Tongue (tissue), 2 donors: ENCODE measurements around the gene PLEKHA4. TPM values are rescaled to one million over a fixed set of nuclear protein-coding genes. Genes with fewer than 3 reads are reported as not detected.
"Not testable (repeated sequence)": the region's sequence is repeated elsewhere in the genome, so short reads cannot be mapped to it uniquely, and the experiment has no call there.

Experiments used
- DNase-seq: peaks from one replicate; pipeline ENCODE4 v3.0.0-alpha.2; 2015
- total RNA-seq: library from RNA; depleted of rRNA; stranded (reverse); fragments of >200 nt; gene quantifications from one replicate; pipeline ENCODE4 v1.2.3, GENCODE V29; 2014

The PLEKHA4 gene
- total RNA-seq, 1 donor from 2014 or later = 18.1 TPM

- DNase-seq = no peak
Measured at GRCh38 chr19:48862827-48863226, 5.6 kb downstream of the PLEKHA4 start.

DNA sequence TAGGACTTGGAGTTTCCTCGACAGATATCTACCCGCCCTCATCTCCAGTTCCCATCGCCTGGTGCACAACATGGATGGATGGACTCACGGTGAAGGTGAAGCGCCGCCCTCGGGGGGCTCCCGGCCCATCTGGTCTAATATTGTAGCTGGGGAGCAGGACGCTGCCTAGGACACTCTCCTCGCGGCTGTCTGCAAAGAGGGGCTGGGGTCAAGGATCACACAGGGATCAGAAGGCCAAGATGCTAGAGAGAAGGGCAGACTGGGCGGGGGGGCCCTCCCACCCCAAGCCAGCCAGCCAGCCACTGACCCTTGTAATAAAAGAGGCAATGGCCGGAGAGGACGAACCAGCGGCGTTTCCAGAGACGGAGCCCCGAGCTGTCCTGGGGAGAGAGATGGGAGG is 7.1 kb downstream of the PLEKHA4 start:
- DNase-seq = no peak

DNA sequence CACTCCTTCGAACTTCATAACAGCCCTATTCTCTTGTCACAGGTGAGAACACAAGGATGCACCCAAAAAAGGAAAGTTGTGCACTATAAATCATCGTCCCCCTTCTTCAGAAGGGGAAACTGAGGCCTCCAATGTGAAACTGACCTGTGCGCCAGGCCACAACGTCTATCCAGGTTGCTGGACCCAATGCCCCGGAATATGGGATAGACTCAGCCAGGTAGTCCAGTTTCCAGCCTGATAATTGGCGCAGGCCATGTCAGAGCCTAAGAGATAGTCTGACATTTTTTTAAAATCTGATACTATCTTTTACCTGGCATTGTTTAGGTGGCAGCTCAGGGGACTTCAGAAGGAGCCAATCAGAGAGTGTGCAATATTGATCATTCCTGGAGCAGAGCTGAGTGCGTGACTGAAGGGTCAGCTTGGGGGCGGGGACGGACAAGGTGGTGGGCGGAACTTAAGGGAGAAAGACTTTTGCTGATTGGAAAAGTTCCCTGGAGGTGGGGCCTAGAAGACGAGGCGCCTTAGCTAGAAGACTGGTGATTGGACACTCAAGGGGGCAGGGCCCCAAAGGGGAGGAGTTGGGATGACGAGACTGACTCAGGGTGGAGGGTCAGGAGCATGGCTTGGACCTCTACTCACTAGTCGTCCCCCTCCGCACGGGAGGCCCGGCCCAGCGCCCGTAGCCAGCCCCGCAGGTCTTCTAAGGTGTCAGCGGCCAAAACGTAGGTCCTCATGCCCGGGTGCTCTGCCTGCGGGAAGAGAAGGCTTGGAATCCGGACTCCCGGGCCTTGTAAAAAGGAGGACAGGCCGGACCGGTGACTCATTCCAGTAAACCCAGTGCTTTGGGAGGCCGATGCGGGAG is 8.5 kb downstream of the PLEKHA4 start:
- no peak for DNase-seq

GRCh38 chr19:48858984-48859710 is 9.3 kb downstream of the PLEKHA4 start:
- no peak for DNase-seq

DNA sequence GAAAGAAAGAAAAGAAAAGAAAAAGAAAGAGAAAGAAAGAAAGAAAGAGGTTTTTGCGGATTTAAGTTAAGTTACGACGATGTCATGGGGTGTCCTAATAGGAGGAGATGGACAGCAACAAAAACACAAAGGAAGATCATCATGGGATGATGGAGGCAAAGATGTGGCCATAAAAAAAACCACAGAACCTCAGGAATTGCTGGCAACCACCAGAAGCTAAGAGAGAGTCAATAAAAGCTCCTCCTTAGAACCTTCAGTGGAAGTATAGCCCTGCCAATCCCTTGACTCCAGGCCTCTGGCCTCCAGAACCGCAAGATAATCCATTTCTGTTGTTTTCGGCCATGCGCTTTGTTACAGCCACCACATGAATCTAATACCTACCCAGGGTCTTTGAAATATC is 11.5 kb downstream of the PLEKHA4 start:
- DNase-seq = no peak

GRCh38 chr19:48854103-48854502 is 14.3 kb downstream of the PLEKHA4 start:
- DNase-seq = no peak

DNA sequence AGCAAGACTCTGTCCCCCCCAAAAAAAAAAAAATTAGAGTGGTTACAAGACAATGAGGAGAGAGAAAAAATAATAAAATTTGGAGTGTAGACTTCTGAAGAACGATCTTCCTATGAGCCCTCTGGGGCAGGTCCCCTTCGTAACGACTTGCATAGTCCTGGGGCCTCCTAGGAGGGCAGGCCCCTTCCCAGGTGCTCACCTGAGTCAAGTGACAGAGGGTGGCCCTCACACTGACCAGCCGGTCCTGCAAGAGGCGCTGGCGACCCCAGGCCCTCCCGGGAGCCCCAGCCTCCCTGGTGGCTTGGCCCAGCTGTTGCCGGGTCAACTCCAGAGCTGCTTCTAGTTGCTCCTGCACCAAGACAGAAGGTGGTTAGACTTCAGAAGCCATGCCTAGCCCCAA is 14.9 kb downstream of the PLEKHA4 start:
- no peak for DNase-seq

GRCh38 chr19:48852292-48852691 is 16.1 kb downstream of the PLEKHA4 start:
- no peak for DNase-seq

GRCh38 chr19:48846659-48847058 is 21.8 kb downstream of the PLEKHA4 start:
- DNase-seq = not testable (repeated sequence)

GRCh38 chr19:48845384-48845783 is 23.0 kb downstream of the PLEKHA4 start:
- no peak for DNase-seq

GRCh38 chr19:48844472-48844871 is 23.9 kb downstream of the PLEKHA4 start:
- no peak for DNase-seq

- DNase-seq = peak; percentile 81
Measured at GRCh38 chr19:48842789-48843162, 25.6 kb downstream of the PLEKHA4 start.

GRCh38 chr19:48841571-48841970 is 26.8 kb downstream of the PLEKHA4 start:
- DNase-seq = no peak

DNA sequence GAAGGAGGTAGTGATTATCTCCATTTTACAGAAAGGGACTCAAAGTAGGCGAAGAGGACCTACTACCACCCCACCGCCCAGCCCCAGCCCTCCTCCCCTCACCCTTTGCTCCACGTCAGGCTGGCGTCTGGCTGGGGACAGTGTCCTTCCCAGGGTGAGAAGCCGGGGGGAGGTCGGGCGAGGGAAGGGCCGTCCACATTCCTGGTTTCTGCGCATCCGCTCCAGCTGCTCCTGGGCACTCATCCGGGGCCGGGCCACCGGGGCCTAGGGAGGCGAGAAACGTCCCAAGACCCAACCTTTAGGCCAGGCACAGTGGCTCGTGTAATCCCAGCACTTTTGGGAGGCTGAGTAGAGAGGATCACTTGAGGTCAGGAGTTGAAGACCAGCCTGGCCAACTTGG is 27.4 kb downstream of the PLEKHA4 start:
- no peak for DNase-seq

- DNase-seq = no peak
Measured at GRCh38 chr19:48837687-48838086, 30.7 kb downstream of the PLEKHA4 start.

DNA sequence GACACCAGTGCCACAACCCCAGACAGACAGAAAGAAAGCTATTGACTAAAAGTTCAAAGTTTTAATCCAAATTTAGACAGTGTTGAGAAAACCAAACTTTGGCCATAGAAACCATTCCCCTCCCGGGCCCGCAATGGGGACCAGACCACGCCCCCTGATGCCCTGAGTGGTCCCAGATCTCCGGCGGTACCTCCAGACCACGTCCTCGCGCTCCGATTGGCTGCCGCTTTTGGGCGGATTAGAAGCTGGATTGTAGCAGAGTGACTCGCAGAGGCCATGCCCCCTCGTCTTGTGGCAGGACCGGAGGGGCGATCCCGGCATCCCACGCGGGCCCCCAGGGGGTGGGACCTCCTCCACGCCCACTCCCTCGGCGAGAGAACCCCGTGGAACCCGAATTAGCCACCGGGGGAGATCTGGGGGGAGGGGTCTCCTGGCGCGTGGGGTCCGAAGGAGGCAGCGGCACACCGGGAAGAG is 31.3 kb downstream of the PLEKHA4 start:
- peak; percentile 94 for DNase-seq

- DNase-seq = peak; percentile 65
Measured at GRCh38 chr19:48836089-48837017, 32.1 kb downstream of the PLEKHA4 start, which contains the start of gene HSD17B14. TSS of gene HSD17B14 (minus strand) at chr19:48836491. CDS start at chr19:48836411, 80 bp downstream.

GRCh38 chr19:48835734-48836088 is 32.7 kb downstream of the PLEKHA4 start:
- DNase-seq = peak; percentile 93

DNA sequence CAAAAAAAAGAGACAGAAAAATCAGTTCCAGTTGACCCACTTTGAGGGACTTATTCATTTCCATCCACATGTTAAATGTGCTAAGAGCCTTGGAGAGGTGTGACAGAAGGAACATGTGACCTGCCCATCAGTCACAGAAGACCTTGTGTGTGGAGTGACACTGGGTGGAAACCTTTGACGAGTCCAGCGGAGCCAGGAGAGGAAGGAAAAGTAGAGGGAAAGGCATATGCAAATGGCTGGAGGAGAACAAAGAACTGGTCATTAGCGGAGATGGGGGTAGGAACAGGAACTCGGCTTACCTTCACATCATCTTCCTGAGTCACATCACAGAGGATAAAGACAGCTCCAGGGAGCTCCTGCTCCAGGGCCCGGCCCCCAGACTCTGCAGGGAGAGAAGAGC is 34.4 kb downstream of the PLEKHA4 start:
- DNase-seq = no peak

- no peak for DNase-seq
Measured at GRCh38 chr19:48833049-48833448, 35.4 kb downstream of the PLEKHA4 start.

GRCh38 chr19:48830965-48831364 is 37.5 kb downstream of the PLEKHA4 start:
- DNase-seq = no peak

- DNase-seq = no peak
Measured at GRCh38 chr19:48830088-48830487, 38.3 kb downstream of the PLEKHA4 start.
